Activated CD8-positive, alpha-beta memory T cell treated with anti-CD3 and anti-CD28 coated beads, Interleukin-2, amount 50 U/mL, for 24 hours (primary cell): ENCODE measurements around the gene ERG.

Source experiments
- DNase-seq: peaks from one replicate; pipeline ENCODE4 v3.0.0-alpha.2; 2020; ENCODE audit errors: extremely low read depth

The ERG gene

DNA sequence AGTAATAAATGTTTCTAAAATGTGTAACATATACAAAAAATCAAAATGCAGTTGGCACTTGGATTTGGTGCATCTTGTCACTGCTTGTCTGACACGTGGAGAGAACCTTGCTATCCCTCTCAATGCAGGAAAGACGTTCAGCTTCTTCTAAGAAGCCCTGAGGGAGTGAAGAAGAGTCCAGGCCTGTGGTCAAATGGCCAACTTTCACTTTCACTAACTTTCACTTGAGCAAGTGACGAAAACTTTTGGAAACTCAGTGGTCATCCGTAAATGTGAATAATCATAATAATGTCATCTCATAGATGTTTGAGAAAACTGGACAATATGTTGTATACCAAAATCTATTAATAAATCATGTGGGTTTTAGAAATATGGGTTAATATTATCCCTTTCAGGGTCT is 61.9 kb downstream of the ERG start:
- DNase-seq = no peak

DNA sequence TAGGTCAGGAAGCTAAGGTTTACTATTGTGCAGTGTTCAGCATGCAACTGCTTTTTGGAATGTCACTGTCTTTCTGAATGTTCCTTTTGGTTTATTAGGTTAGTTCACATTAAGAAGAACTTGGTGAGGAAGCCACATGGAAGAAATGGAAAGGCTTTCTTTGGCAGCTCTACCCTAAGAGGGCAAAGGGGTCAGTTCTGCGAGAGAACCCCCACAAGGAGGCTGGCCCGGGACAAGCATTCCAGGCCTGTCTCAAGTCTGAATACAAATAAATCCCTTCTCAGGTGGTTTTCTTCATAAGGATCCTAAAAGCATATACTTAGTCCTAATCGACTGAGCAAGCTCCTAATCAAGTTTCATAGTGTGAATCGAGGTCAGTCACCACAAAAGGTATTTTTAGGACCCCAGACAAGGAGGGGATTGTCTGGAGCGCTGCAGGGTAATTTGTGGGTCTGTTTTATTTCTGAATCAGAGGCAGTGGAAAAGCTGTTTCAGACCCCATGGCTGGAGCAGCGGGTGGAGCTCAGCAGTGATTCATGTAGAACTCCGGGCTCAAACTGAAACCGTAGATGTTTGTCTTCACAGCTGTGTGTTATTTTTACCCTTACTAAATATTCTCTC is 63.3 kb downstream of the ERG start:
- DNase-seq = no peak

DNA sequence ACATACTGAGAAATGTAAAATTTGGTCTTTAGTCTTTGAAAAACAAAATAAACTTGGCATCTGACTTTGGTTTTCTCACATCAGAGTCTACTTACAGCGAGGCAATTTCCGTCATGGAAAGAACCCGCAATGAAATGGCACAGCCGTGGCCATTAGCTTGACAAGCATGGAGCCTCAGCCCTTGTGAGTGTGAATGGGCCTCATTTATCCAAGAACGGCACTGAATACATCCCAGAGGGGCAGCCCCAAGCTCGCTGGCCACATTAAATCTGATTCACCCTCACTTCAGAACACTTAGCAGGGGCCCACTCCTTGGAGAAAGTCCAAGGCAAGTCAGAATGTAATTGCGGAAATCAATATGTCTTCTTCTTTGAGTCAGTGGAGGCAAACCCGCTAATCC is 64.8 kb downstream of the ERG start:
- DNase-seq = no peak

DNA sequence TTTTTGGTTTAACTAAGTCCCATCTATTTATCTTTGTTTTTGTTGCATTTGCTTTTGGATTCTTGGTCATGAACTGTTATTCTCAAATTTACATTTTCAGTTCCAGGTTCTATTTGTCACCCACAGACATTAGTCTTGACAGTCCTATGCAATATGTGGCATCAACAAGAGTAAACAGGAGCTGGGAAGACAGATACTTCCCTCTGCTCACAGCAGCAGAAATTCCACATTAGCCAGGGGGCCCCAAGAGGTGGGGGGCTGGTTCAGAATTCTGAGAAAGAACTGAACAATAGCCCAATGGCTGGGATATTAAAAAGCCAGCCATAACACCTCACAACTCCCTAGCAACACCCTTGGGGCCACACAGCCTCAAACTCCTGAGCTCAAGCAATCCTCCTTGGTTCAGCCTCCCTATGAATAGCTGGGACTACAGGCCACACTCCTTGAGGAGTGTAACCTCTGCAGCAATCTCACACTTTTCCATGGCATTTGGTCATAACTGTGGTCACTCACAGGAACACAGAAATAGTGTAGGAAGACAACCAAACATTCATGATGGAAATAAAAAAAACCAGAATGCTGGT is 67.8 kb downstream of the ERG start:
- DNase-seq = no peak

DNA sequence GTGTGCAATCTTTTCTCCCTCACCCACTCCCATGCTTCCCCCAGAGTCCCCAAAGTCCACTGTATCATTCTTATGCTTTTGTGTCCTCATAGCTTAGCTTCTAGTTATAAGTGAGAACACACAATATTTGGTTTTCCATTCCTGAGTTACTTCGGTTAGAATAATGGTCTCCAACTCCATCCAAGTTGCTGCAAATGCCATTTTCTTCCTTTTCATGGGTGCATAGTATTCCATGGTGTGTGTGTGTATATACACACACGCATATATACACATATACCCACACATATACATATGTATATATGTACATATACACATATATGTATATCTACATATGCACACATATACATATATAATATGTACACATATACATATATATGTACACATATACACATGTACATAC is 69.3 kb downstream of the ERG start:
- no peak for DNase-seq

DNA sequence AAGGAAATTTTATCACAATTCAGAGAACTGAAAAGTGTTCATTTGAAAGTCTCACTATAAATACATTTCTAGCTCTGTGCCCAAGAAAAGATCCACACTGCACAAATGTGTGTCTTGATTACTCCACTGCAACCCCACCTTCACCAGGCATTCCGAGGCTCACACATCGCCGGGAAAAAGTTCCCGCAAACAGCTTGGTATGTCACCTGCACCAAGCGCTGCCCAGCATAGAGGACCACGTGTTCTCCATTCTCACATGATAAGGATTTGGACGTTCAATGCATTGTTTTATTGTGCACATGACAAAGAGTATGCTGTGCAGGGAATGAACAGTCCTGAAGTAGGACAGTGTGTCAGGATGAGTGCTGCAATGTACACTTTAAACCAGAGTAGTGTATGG is 70.1 kb downstream of the ERG start:
- no peak for DNase-seq

DNA sequence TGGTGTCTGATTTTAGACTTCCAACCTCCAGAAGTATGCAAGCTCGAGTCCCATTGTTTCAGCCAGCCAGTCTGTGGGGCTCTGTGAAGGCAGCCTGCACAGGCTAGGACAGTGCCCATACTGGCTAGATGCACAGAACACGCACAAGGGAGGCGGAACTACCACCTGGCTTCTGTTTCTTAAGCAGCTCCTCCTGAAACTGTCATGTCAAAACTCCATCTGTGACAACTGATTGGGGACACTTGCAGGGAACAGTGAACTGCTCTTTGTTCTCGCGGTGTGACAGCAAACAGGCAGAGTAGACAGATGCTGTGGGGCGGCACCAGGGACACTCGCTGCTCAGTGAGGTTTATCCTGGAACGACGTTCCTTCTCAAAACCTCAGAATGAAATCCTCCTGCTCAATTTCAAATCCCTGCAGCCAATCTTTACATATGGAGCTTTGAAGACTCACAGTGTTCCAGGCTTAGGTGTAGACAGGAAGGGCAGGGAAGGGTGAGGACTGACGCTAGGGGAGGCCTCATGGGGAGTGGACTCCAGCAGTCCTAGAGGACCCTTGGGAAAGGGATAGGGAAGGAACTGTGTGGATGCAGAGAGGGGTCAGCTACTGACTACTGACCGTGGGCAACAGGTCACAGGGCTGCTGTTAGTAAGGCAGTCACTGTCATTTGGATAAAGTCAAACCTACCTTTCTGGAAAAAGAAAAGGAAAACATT is 73.8 kb downstream of the ERG start:
- DNase-seq = no peak

DNA sequence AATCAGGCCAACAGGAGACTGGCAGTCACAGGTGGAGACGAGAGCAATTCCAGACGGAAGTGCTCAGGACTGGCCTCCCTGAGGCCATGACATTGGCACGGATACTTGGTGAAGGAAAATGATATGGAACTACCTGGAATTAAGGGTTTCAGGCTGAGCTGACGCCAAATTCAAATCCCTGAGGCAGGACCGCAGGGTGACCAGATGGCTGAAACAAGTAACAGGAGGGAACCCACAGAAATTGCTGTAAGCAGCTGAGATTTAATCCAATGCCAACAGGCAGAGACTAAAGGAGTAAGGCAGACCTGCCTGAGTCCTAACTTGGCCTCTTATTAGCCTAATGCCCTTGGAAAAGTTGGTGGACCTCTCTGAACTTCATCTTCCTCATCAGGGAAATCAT is 76.2 kb downstream of the ERG start:
- no peak for DNase-seq

DNA sequence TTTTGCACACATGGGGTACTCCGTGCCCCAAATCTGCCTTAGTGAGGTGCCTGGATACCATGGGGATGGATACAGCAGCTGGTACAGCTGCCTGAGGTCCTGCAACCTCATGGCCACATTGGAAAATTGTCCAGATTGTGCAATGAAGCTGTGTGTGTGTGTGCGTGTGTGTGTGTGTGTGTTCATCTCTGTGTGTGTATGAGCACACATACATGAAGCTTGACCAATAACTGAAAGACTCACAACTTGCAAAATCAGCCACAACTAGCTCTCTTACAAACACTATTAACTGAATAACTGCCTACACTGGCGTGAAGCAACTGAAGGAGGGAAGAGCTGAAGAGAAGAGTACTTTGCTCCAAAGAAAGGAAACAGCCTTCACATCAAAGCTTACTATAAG is 78.1 kb downstream of the ERG start:
- DNase-seq = no peak

DNA sequence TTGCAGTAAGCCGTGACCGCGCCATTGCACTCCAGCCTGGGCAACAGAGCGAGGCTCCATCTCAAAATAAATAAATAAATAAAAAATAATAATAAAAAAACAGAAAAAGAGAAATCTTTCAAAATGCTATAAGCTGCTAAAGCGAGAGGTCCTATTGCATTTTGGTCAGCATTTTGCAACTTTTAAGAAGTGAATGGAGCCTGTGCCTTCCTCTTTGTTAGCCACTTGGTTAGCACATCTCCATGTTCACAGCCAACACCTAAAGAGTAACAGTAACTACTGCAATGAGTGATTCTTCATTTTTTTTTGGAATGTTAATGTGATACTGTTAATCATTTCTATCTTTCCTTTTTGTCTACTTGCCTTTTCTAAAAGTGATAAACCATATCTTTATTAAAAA is 80.6 kb downstream of the ERG start:
- no peak for DNase-seq

DNA sequence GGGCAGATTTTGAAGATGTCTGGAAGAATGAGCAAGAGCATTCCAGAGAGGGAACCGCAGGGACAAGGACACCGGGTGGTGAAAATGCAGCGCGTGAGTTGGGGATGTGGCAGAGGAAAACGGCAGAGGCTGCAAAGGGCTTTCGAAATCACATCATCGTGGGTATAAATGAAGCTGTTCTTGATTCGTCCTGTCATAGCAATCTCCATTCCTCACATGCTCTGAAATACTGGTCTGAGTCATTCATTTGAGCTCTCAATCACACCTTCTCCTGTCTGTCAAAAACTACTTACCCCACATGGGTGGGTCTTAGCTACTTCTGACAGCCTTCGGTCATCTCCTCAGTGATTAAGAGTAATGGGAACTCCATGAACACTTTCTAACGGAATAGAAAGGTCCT is 81.5 kb downstream of the ERG start:
- no peak for DNase-seq

DNA sequence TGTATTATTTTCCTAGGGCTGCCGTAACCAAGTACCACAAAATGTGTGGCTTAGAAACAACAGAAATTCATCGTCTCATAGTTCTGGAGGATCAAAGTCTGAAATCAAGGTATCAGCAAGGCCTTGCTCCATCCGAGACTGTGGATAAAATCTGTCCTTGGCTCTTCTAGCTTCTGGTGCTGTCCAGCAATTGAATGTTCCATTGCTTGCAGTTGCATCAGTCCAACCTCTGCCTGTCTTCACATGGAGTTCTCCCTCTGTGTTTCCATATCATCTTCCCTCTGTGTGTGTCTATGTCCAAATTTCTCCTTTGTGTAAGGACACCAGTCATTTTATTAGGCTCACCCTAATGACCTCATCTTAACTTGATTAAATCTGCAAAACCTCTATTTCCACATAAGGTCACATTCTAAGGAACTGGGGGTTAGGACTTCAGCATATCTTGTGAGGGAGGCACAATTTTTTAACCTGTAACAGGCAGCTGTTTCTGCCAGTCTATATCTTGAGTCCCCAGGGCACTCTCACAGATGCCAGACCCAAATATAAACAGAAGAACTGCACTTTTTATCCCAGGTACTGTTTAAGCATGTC is 84.2 kb downstream of the ERG start:
- no peak for DNase-seq

DNA sequence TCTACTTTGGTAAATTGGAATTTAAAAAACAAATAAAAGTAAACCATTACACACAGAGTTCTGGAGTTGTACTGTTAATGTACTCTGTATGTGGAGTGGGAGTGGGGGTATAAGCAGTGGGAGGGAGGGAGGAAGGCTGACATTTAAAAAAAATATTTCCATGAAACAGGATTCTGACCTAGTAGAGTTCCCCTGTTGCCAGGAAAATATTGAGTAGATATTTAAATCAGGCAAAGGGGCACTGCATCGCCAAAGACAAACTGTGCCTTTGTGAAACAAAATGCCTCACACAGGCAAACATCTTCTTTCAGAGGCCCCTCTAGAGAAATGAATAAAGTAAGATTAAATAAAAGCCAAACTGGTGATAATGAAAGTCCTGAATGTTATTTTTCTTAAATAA is 87.8 kb downstream of the ERG start:
- no peak for DNase-seq

DNA sequence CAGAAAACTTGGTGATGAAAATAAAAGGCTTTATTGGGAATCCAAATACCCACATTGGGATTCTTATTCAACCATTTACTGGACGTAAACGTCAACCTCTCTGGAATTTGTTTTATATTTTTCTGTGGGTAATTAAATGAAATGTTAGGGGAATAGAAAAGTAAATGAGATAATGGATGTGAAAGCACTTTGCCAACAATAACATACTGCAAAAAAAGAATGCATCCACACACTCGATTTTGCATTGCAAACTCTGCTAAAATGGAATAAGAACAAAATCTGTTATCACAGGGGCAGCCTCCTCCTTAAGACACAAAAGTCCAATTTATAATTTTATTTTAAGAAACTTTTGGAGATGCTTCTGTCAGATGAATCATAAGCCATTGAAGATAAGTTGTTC is 88.4 kb downstream of the ERG start:
- no peak for DNase-seq

DNA sequence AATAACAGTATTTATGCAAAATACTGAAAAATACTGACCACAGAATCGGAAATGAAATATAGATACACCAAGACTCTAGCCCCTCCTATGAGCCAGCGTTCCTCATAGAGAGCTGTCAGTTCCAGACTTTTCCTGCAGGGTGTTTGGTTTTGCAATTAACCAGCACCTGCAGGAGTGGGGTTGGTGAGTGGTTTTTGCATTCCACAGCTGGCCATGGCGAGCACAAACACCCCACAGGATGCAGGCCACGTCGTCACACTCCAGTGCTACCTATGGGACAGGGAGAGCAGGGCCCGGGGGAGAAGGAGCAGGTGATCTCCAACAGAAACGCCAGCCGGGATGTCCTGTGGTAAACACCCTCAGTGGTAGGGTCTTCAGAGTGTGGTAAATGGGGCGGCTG is 94.1 kb downstream of the ERG start:
- DNase-seq = no peak

DNA sequence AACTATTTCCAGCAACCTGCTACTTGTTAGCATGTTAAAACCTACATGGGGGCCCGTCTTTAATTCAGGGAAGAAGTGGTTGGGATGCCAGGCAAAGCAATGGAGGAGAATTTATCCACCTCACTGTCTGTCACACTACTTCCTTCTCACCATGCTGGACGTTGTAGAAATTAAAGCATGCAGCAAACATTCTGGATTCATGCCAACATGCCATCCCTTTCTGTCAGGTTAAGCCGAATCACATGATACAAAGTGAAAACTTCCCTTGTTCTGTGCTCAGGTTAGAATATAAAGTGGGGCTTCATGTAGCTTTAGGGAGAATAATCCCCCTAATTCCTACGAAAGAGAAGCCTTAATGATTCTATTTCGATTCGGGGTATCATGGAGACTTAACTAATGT is 95.5 kb downstream of the ERG start:
- DNase-seq = no peak

DNA sequence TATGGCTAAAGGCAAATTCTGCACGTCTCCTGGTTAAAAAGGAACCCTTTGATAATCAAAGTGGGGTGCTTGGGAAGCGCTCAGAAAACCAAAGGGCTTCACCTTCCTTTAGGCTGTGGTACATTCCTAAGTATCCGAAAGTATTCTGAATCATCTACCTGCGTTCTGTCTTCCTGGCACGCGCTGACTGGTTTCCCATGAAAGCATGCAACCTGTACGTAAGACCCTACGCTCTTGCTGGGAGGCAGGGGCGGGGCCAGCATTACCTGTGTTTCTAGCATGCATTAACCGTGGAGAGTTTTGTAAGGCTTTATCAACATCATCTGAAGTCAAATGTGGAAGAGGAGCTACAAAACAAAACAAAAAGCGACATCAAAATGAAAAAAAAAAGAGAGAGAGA is 96.0 kb downstream of the ERG start:
- no peak for DNase-seq

DNA sequence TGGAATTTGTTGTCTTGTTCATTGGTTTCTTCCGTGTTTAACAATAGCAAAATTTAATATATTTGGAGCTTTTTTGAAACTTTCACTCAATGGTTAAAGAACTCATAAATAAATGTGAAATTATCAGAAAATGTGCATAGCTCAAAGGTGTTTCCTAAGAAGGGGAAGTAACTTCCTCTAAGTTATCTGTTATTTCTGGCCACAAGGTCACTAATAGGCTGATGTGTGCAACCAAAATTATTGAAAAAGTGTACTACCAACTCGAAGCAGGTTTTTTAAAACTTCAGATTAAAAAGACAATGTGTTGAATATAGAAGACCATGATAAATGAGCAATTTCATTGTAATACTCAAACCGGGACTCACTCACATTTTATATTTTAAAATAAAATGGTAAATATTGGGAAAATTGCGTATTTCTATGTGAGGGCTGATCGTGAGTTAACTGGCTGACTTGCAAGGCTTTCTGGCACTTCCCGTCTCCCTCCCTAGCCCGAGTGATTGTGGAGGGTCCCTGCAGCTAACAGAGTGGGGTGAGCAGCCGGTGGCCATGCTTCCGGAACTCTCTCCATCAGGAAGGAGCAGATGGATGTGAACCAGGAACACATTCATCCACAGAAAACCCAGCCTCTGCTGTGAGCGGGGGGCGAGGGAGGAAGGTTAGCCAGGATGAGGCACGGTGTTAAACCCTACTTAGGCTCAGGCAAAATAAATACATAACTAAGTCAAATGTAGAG is 96.9 kb downstream of the ERG start:
- no peak for DNase-seq

DNA sequence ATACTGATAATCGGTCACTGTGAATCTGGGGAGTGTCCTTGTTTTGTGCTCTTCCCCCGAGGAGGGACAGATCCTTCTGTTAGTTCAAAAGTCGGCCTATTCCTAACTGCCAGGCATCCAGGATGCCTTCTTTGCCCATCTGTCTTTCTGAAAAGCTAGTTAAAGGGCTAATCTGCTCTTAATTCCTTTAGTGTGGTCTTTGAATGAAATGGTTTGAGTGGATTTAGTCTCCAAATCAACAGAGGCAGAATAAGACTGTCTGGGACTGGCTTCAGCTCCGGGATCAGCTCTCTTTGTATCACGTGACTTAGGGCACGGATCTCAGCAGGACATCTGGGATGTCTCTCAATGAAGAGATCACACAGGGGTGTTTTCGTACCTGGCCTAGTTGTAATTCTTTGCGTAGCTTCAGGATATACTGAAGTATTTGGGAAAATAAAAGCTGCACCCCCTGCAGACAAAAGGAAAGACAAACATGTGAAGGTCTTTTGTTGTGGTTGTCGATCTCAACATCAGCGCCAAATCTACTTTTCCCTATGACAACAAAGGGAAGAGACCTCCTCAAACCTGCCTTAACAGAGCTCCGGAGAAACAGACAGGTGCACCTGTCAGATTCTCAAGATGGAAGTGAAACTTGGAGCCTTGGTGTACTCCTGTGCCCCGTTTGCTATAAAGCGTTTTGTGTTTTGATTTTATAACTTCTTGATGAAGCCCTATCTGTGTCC is 97.9 kb downstream of the ERG start:
- no peak for DNase-seq

DNA sequence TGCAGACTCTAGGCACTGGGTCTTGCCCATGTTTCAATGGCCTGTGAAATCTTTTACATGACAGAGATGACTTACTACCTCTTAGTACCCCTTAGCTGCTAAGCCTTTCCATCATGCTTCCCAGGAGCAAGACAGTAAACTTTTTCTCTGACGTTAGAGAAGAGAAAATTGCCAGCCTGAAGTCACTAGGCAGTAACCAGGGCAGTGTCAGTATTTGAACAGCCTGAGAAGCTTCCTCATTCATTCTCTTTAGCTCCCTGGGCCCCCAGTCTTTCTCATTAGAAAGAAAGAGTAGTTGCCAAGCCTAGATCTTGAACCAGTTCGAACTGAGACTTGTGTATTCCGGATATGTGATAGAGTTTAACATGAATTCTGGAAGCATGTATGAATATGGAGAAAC is 99.2 kb downstream of the ERG start:
- DNase-seq = no peak

DNA sequence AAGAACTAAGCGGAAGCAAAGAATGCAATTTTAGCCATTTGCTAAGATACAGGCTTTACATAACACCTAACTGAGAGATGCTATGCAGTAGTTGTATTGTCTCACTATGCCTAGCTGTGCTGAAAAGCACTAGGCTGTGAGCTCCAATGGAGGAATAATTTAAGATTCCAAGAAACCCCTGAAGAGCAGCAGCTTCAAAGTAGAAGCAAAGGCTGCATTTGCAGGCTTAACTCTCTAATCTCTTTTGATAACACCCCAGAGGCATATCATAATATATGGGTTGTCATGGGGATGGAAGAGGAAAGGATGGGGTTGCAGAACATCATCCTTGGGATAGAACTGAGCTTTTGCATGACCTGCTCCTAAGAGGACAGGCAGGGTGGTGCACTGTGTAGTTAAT is 102.0 kb downstream of the ERG start:
- no peak for DNase-seq

DNA sequence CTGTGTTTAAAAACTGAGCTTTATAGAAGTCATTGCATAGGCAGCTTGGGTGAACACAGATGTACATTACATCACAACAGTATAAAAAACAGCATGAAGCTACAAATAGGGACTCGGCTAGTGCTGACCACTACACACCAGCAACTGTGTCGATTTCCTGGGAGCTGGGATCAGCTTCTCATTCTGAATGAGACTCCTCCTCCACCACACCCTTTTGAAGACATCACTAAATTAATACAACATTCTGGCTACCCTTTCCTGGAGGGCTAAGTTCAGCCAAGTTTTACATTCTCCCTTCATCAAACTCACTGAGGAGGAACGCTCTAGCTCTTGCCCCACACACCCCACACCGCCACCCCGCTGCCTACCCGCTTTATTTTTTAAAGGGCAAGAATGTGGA is 102.7 kb downstream of the ERG start:
- DNase-seq = no peak
